Thyroid gland (tissue), 4 donors: ENCODE measurements around the gene ZBTB17. TPM values are rescaled to one million over a fixed set of nuclear protein-coding genes. Genes with fewer than 3 reads are reported as not detected.
A peak's percentile ranks its signal among the peaks of the same experiment; 100 is the strongest.

Source experiments
- DNase-seq, 2 donors: peaks; one replicate each; pipeline ENCODE4 v3.0.0-alpha.2; 2019
- H3K27ac ChIP-seq, 3 donors: fragments of 200-600 bp; sonication (generic); 1 replicate in 2 of 3; 2 replicates in 1 of 3; pipeline ENCODE4 v1.5.1; 2016 to 2019; ENCODE audit warnings: mild to moderate bottlenecking in 1 of 3, moderate library complexity in 1 of 3
- H3K27me3 ChIP-seq: fragments of 200-600 bp; sonication (generic); one replicate; pipeline ENCODE4 v1.5.1; 2019
- H3K36me3 ChIP-seq, 2 donors: fragments of 200-600 bp; sonication (generic); one replicate each; pipeline ENCODE4 v1.5.1; 2016 to 2019
- H3K4me1 ChIP-seq, 2 donors: fragments of 200-600 bp; sonication (generic); one replicate each; pipeline ENCODE4 v1.5.1; 2017 to 2019
- H3K4me3 ChIP-seq, 3 donors: fragments of 200-600 bp; sonication (generic); replicated peaks in 1 of 3; 1 replicate in 2 of 3; 2 replicates in 1 of 3; pipeline ENCODE4 v1.5.1; 2016; ENCODE audit warnings: mild to moderate bottlenecking in 1 of 3
- H3K9me3 ChIP-seq: fragments of 200-600 bp; sonication (generic); one replicate; pipeline ENCODE4 v1.5.1; 2017
- CTCF ChIP-seq, 6 experiments: fragments of 200-600 bp in 3 of 6; fragments of 450-650 bp in 3 of 6; sonication (generic) in 3 of 6; IDR thresholded peaks; one replicate each; pipeline ENCODE4 v1.5.1; 2016 to 2019; ENCODE audit warnings: antibody characterized with exemption in 6 of 6, mild to moderate bottlenecking in 2 of 6, inconsistent platforms in 1 of 6, moderate library complexity in 1 of 6
- POLR2A ChIP-seq, 2 donors: fragments of 450-650 bp; IDR thresholded peaks; one replicate each; pipeline ENCODE4 v1.6.1; 2017; ENCODE audit warnings: antibody characterized with exemption in 2 of 2, mild to moderate bottlenecking in 2 of 2, moderate library complexity in 1 of 2
- WGBS, 2 donors: methylation state at CpG; one replicate each; pipeline ENCODE4 v1.1.5; 2017; 5-methylcytosine and 5-hydroxymethylcytosine counted together
- intact Hi-C: fragments of 100-400 bp; cut with DNase I; formaldehyde crosslinking; loops from one replicate; pipeline ENCODE4 v1.15.1; 2023
- total RNA-seq, 4 donors: library from RNA; depleted of rRNA; stranded (reverse); fragments of >200 nt; gene quantifications; one replicate each; pipeline ENCODE4 v1.2.3, GENCODE V29; 2016

Gene ZBTB17
- total RNA-seq, 4 donors from 2014 or later, result 31.4 to 52.1 (median 36.1) TPM

GRCh38 chr1:15969321-15969880, 6.5 kb downstream of the ZBTB17 start:
- H3K4me1 ChIP-seq, result peaks cover 2 to 7% of the 10 kb centered on the region in 2 donors
- intact Hi-C loops, result no loop called here
- TF ChIP-seq CTCF (IDR thresholded peaks at IDR 0.05) (no peak), POLR2A (IDR thresholded peaks at IDR 0.05) (no peak)
- no peaks in the 10 kb centered on the region for H3K27me3 ChIP-seq
- no peak overlapping the region for H3K4me3 ChIP-seq
- peaks cover 11% of the 10 kb centered on the region in 2 donors for H3K36me3 ChIP-seq
- no peaks in the 10 kb centered on the region for H3K9me3 ChIP-seq
- 94 to 98% methylated on average over 9 to 10 of the region's 13 CpGs for WGBS, 2 donors
- DNase-seq, result no peak
- H3K27ac ChIP-seq, result no peak overlapping the region

DNA sequence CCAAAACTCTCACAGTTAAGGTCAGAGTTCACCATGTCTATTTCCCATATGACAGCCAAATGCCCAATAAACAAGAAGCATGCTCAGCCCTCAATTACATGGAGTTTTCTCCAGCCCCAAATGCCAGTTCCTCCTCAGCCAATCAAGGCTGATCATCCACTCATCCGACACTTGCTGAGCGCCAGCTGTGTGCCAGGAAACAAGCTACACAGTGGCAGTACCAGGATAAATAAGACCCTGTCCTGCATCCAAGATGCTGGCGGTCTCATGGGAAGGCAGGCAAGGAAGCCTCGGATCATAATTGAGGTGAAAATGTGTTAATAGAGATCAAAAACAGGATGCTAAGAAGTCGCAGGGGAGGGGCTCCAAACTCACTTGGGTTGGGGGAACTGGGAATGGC, 7.7 kb downstream of the ZBTB17 start:
- Histone ChIP-seq H3K27me3 (no peaks in the 10 kb centered on the region), H3K4me3 (no peak overlapping the region), H3K36me3 (peaks cover 11% of the 10 kb centered on the region in 2 donors), H3K27ac (no peak overlapping the region), H3K4me1 (peaks cover 0 to 3% of the 10 kb centered on the region in 2 donors), H3K9me3 (no peaks in the 10 kb centered on the region)
- no peak for DNase-seq
- TF ChIP-seq POLR2A (IDR thresholded peaks at IDR 0.05), result no peak
- TF ChIP-seq CTCF (IDR thresholded peaks at IDR 0.05), result no peak
- intact Hi-C loops, result no loop called here
- 90 to 91% methylated on average over 5 of the region's 5 CpGs for WGBS, 2 donors

DNA sequence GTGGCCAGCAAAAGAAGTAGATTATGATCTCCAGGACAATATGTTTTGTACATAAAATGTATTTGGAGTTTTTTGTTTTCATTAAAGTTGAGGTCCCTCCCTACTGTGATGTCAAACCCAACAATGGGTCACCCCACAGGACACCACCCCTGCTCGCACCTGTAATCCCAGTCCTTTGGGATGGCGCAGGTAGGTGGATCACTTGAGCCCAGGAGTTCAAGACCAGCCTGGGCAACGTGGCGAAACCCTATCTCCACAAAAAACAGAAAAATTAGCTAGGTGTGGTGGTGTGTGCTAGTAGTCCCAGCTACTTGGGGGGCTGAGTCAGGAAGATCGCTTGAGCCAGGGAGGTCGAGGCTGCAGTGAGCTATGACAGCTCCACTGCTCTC, 9.0 kb downstream of the ZBTB17 start:
- TF ChIP-seq CTCF (IDR thresholded peaks at IDR 0.05), result no peak
- TF ChIP-seq POLR2A (IDR thresholded peaks at IDR 0.05), result no peak
- no peak overlapping the region for H3K27ac ChIP-seq
- intact Hi-C loops, result no loop called here

DNA sequence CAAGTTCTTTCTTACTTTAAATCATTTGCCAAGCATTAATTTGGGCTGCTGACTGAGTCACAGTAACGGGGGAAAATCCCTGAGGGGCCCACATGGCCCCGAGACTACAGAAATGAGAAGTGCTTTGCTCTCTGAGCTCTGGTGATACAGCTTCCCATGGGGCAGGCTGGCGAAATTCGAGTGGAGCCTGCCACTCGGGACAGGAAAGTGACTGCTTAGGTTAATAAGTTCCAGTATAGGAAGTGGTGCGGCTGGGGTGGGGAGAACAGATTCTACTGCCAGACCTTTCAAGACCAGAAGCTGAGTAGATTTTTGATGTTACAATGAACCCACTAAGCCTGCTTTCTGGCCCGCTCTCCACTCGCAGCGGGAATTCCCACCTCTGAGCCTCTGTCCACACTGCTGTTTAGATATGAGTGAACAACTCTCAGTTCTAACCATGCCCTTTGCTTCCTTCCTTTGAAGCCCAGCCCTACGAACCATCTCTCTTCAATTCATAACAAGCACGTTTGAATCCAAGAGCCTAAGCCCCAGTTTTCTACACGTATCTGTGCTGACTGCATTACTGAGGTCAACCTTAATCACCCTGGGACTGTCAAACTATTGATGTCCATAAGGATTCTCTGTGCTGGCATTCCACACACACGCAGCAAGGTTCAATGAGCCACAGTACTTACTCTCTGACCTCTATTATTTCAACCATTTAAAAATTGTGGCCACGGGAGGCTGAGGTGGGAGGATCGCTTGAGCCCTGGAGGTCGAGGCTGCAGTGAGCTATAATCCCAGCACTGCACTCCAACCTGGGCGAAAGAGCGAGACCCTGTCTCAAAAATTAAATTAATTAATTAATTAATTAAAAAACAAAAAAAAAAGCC, 9.6 kb downstream of the ZBTB17 start:
- 71 to 72% methylated on average over 18 of the region's 18 CpGs for WGBS, 2 donors
- TF ChIP-seq POLR2A (IDR thresholded peaks at IDR 0.05) (no peak), CTCF (IDR thresholded peaks at IDR 0.05) (no peak)
- intact Hi-C loops, result no loop called here
- H3K27ac ChIP-seq, result peak overlapping the region in 2 of 3 donors; percentile 7 to 56
- H3K27me3 ChIP-seq, result no peaks in the 10 kb centered on the region
- DNase-seq, result no peak
- H3K36me3 ChIP-seq, result peaks cover 0 to 3% of the 10 kb centered on the region in 2 donors
- H3K4me3 ChIP-seq, result no peak overlapping the region
- H3K9me3 ChIP-seq, result no peaks in the 10 kb centered on the region
- peaks cover 0 to 3% of the 10 kb centered on the region in 2 donors for H3K4me1 ChIP-seq

More for the DNA sequence above, 9.0 kb downstream of the ZBTB17 start:
- Histone ChIP-seq H3K4me1 (peaks cover 0 to 3% of the 10 kb centered on the region in 2 donors), H3K27me3 (no peaks in the 10 kb centered on the region), H3K9me3 (no peaks in the 10 kb centered on the region), H3K4me3 (no peak overlapping the region), H3K36me3 (peaks cover 3 to 4% of the 10 kb centered on the region in 2 donors)
- no peak for DNase-seq
- 94 to 100% methylated on average over 6 of the region's 6 CpGs for WGBS, 2 donors

DNA sequence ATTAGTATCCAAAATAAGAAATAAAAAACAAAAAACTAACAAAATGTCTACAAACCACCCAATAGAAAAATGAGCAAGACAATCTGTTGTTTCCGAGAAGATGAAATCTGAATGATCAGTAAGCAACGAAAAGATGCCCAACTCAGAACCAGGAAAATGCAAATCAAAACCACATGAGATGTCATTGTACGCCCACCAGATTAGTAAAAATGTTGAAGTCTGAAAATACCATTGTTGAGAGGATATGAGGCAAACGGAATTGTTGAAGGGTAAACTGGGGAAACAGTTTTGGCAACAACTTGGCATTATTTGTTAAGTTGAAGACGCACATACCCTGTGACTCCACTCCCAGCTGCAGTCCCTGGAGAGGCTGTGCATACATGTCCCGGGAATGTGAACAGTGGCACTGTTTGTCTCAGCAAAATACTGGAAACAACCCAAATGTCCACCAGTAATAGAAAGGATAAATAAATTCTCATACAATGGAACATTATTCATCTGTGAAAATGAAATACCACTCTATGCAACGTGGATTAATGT, 10.6 kb downstream of the ZBTB17 start:
- peak overlapping the region in 1 of 3 donors; percentile 7 for H3K27ac ChIP-seq
- intact Hi-C loops, result no loop called here
- TF ChIP-seq CTCF (IDR thresholded peaks at IDR 0.05) (no peak), POLR2A (IDR thresholded peaks at IDR 0.05) (no peak)
- no peaks in the 10 kb centered on the region for H3K9me3 ChIP-seq
- no peak overlapping the region for H3K4me3 ChIP-seq
- 64 to 68% methylated on average over 7 of the region's 7 CpGs for WGBS, 2 donors
- H3K27me3 ChIP-seq, result no peaks in the 10 kb centered on the region
- DNase-seq, result no peak
- peaks cover 0 to 3% of the 10 kb centered on the region in 2 donors for H3K4me1 ChIP-seq
- peaks cover 0 to 3% of the 10 kb centered on the region in 2 donors for H3K36me3 ChIP-seq
